Nephron (organoid): ENCODE measurements around the gene TMEM63C.

ENCODE experiments used
- H3K27ac Mint-ChIP-seq, 3 experiments: 2 replicates each; pipeline ENCODE4 v1.8.0; 2020; ENCODE audit warnings: mixed read lengths in 3 of 3, mild to moderate bottlenecking in 2 of 3, moderate library complexity in 1 of 3
- H3K27me3 Mint-ChIP-seq: 2 replicates; pipeline ENCODE4 v1.8.0; 2021; ENCODE audit warnings: low read depth, mild to moderate bottlenecking, moderate library complexity, mixed read lengths
- H3K36me3 Mint-ChIP-seq: 2 replicates; pipeline ENCODE4 v1.8.0; 2020; ENCODE audit warnings: low read depth, mixed read lengths
- H3K4me1 Mint-ChIP-seq: 2 replicates; pipeline ENCODE4 v1.8.0; 2020; ENCODE audit warnings: mixed read lengths
- H3K4me3 Mint-ChIP-seq, 3 experiments: 2 replicates each; pipeline ENCODE4 v1.8.0; 2020; ENCODE audit warnings: mild to moderate bottlenecking in 3 of 3, mixed read lengths in 3 of 3, moderate library complexity in 2 of 3
- H3K9me3 Mint-ChIP-seq: 2 replicates; pipeline ENCODE4 v1.8.0; 2020; ENCODE audit warnings: mixed read lengths
- CTCF ChIP-seq, 3 experiments: fragments of 200-600 bp; sonication (generic); IDR thresholded peaks; one replicate each; pipeline ENCODE4 v1.5.0; 2021; ENCODE audit warnings: antibody characterized with exemption in 3 of 3; ENCODE audit not compliant: unreplicated experiment in 3 of 3

Gene TMEM63C

GRCh38 chr14:77225254-77225653 lies 43.7 kb downstream of the TMEM63C start:
- H3K27ac Mint-ChIP-seq: no peak overlapping the region
- H3K4me1 Mint-ChIP-seq: no peaks in the 10 kb centered on the region

GRCh38 chr14:77225892-77226557 lies 44.4 kb downstream of the TMEM63C start:
- Mint-ChIP-seq H3K27ac (no peak overlapping the region), H3K27me3 (peaks cover 43% of the 10 kb centered on the region)
- TF ChIP-seq CTCF (IDR thresholded peaks at IDR 0.05; ENCODE audit: unreplicated experiment in 3 of 3): no peak

More at GRCh38 chr14:77225254-77225653, 43.7 kb downstream of the TMEM63C start:
- Mint-ChIP-seq H3K27me3 (peaks cover 46% of the 10 kb centered on the region), H3K4me3 (no peak overlapping the region), H3K36me3 (no peaks in the 10 kb centered on the region), H3K9me3 (no peaks in the 10 kb centered on the region)
- no peak for TF ChIP-seq CTCF (IDR thresholded peaks at IDR 0.05; ENCODE audit: unreplicated experiment in 3 of 3)

GRCh38 chr14:77228056-77228455 lies 46.5 kb downstream of the TMEM63C start:
- Mint-ChIP-seq H3K9me3 (peaks cover 5% of the 10 kb centered on the region), H3K27me3 (peaks cover 31% of the 10 kb centered on the region), H3K4me1 (no peaks in the 10 kb centered on the region), H3K4me3 (no peak overlapping the region), H3K36me3 (no peaks in the 10 kb centered on the region), H3K27ac (no peak overlapping the region)
- no peak for TF ChIP-seq CTCF (IDR thresholded peaks at IDR 0.05; ENCODE audit: unreplicated experiment in 3 of 3)

More at GRCh38 chr14:77225892-77226557, 44.4 kb downstream of the TMEM63C start:
- no peaks in the 10 kb centered on the region for H3K9me3 Mint-ChIP-seq
- no peaks in the 10 kb centered on the region for H3K36me3 Mint-ChIP-seq
- H3K4me3 Mint-ChIP-seq: no peak overlapping the region
- H3K4me1 Mint-ChIP-seq: no peaks in the 10 kb centered on the region

- Mint-ChIP-seq H3K27ac (no peak overlapping the region), H3K4me3 (no peak overlapping the region), H3K4me1 (no peaks in the 10 kb centered on the region), H3K36me3 (no peaks in the 10 kb centered on the region), H3K27me3 (peaks cover 15% of the 10 kb centered on the region), H3K9me3 (peaks cover 5% of the 10 kb centered on the region)
- no peak for TF ChIP-seq CTCF (IDR thresholded peaks at IDR 0.05; ENCODE audit: unreplicated experiment in 3 of 3)
These were observed 49.3 kb downstream of the TMEM63C start for GRCh38 chr14:77230914-77231313.

- TF ChIP-seq CTCF (IDR thresholded peaks at IDR 0.05; ENCODE audit: unreplicated experiment in 3 of 3): no peak
- H3K4me3 Mint-ChIP-seq: no peak overlapping the region
- H3K27ac Mint-ChIP-seq: no peak overlapping the region
- H3K4me1 Mint-ChIP-seq: no peaks in the 10 kb centered on the region
- H3K9me3 Mint-ChIP-seq: peaks cover 5% of the 10 kb centered on the region
- no peaks in the 10 kb centered on the region for H3K36me3 Mint-ChIP-seq
- peaks cover 11% of the 10 kb centered on the region for H3K27me3 Mint-ChIP-seq
These were observed 50.1 kb downstream of the TMEM63C start for GRCh38 chr14:77231721-77232120.

GRCh38 chr14:77236814-77237213 lies 55.2 kb downstream of the TMEM63C start:
- no peaks in the 10 kb centered on the region for H3K4me1 Mint-ChIP-seq
- H3K36me3 Mint-ChIP-seq: no peaks in the 10 kb centered on the region
- no peak overlapping the region for H3K27ac Mint-ChIP-seq
- peaks cover under 1% of the 10 kb centered on the region for H3K9me3 Mint-ChIP-seq
- H3K27me3 Mint-ChIP-seq: peaks cover 13% of the 10 kb centered on the region
- H3K4me3 Mint-ChIP-seq: no peak overlapping the region
- no peak for TF ChIP-seq CTCF (IDR thresholded peaks at IDR 0.05; ENCODE audit: unreplicated experiment in 3 of 3)
